ENCODE data around the gene C17orf113.

Gene C17orf113

GRCh38 chr17:42038221-42038973 is 12.0 kb downstream of the C17orf113 start:
- no peak for TF ChIP-seq CTCF (IDR thresholded peaks at IDR 0.05)

GRCh38 chr17:42034059-42034458 is 16.3 kb downstream of the C17orf113 start:
- no peak for TF ChIP-seq CTCF (IDR thresholded peaks at IDR 0.05)

- no peak for TF ChIP-seq CTCF (IDR thresholded peaks at IDR 0.05)
Measured at GRCh38 chr17:42031584-42031983, 18.8 kb downstream of the C17orf113 start.

- no peak for TF ChIP-seq CTCF (IDR thresholded peaks at IDR 0.05)
Measured at GRCh38 chr17:42028791-42029127, 21.6 kb downstream of the C17orf113 start.

GRCh38 chr17:42027961-42028790 is 22.2 kb downstream of the C17orf113 start:
- TF ChIP-seq CTCF (IDR thresholded peaks at IDR 0.05) = no peak

GRCh38 chr17:42027590-42027889 is 22.9 kb downstream of the C17orf113 start:
- TF ChIP-seq CTCF (IDR thresholded peaks at IDR 0.05) = no peak

GRCh38 chr17:42026857-42027589 is 23.4 kb downstream of the C17orf113 start:
- TF ChIP-seq CTCF (IDR thresholded peaks at IDR 0.05) = no peak
